GM19240 (cell line): ENCODE results near the gene HINT3.
"Not testable (repeated sequence)": the region's sequence is repeated elsewhere in the genome, so short reads cannot be mapped to it uniquely, and the experiment has no call there.

ENCODE experiments used
- DNase-seq: peaks from one replicate; pipeline ENCODE4 v3.0.0; 2011; ENCODE audit warnings: low spot score; ENCODE audit not compliant: insufficient read length

The HINT3 gene

GRCh38 chr6:125939791-125940190, 16.8 kb upstream of the HINT3 start:
- DNase-seq = no peak

GRCh38 chr6:125940247-125941041, 16.1 kb upstream of the HINT3 start:
- no peak for DNase-seq

DNA sequence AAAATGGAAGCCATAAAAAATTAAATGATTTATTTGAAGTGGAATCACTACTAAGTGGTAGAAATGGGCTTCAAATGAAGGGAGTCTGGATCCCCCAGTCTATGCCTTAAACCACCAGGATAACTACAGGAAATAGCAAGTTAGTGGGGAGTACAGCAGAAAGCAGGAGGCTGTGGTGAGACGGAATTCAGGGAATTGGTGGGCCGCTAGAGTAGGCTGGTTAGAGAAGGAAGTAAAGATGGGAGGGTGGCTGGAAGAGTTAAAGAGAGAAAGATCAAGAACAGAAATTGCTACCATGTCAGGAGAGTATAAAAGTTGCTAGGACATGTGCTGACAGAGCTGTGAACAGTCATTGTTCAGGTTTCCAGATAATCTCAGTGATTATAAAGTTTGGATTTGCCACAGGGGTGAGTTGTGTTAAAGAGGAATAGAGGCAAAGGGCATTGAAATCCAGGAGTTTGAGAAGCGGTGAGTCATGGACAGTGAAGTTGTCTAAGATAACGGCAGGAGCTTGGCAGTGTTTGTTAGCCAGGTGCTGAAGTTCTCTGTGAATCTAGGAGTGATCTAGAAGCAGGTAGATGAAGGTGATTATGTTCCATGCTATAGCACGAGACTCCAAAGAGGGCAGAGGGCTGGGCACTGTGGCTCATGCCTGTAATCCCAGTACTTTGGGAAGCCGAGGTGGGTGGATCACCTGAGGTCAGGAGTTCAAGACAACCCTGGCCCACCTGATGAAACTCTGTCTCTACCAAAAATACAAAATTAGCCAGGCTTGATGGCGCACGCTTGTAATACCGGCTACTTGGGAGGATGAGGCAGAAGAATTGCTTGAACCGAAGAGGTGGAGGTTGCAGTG, 13.7 kb upstream of the HINT3 start:
- DNase-seq = no peak

DNA sequence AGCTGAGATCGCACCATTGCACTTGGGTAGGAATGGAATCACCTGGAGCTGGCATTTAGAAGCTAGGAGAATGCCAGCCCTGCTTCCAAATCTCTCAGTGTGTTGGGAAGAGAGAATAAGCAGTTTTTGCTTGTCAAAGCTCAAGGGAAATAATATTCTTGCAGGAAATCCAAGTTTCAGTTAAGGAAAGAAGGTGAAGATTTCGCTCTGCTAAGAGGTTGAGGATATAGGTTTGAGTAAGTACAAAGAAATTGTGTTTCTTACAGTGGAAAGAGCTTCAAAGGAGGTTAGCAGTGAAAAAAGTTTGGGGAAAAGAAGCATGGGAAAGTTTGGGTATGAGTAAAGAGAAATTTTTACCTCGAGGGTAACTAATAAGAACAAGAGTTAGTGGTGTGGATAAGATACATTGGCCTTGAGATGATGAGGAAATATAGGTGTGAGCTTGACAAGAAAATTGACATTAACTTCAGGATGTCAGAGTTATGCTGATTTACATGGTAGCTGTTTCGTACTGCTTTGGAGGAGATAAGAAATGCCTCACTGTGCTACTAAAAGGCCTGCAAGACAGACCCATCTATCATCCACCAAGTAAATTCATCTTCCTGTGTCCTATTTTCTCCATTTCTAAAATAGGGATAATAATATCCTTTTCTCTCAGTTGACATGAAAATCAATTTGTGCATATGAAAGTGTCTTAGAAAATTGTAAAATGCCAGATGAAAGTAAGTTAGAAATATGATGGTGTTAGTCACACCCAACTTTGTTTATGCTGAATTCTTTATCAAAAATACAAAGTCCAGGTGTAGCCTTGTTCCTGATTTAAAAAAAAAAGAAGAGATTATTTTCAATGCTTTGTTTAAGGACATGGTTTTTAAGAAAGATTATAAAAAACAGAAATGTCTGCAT, 12.8 kb upstream of the HINT3 start:
- no peak for DNase-seq

- DNase-seq = no peak
These were observed 12.1 kb upstream of the HINT3 start for GRCh38 chr6:125944434-125944816.

DNA sequence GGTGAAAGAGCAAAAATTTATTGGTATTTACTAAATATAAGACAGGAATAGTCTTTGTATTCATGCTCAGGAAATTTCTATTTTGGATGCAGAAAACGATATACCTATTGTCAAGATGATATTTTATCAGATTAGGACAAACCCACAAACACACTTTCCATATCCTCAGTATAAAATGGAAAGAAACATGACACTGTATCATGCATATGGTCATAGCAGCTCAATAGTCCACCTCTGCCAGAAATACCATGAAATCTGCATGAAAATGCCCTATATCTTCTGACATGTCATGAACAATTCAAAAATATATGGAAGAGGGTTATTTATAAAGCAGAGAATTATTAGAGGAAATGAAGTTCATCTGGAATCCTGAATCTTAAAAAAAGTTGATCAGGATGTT, 11.7 kb upstream of the HINT3 start:
- DNase-seq = no peak

DNA sequence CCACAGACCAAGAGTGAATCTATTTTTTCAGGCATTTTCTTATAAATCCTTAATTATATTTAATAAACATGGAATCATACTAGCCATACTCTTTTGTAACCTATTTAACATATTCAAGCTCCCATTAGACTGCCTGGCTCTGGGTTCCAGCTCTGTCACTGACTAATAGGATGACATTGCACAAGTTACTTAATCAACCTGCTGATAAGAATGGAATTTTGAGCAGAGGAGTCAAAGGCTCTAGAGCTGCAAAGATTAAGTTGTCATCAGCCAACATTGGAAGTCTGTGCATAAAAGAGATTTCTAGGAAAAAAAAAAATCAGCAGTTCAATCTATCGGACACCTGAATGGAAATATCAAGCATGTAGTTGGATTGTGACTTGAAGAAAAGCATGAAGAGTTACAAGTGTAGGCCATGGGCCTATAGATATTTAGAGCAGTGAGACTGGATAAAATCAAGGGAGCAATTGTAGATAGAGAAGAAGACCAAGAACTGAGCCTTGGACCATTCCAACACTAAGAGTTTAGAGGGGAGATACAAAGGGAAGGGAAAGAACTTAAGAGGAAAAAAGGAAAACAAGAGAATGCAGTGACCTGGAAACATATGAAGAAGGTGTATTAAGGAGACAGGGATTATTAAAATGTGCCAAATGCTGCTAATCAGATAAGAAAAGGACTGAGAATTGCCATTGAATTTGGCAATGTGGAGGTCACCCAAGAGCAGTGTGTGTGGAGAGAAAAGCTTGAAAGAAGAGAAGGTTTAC, 11.0 kb upstream of the HINT3 start:
- no peak for DNase-seq

GRCh38 chr6:125947615-125948014, 9.0 kb upstream of the HINT3 start:
- DNase-seq = no peak

GRCh38 chr6:125948455-125948854, 8.1 kb upstream of the HINT3 start:
- DNase-seq = no peak

GRCh38 chr6:125949069-125949468, 7.5 kb upstream of the HINT3 start:
- DNase-seq = no peak

DNA sequence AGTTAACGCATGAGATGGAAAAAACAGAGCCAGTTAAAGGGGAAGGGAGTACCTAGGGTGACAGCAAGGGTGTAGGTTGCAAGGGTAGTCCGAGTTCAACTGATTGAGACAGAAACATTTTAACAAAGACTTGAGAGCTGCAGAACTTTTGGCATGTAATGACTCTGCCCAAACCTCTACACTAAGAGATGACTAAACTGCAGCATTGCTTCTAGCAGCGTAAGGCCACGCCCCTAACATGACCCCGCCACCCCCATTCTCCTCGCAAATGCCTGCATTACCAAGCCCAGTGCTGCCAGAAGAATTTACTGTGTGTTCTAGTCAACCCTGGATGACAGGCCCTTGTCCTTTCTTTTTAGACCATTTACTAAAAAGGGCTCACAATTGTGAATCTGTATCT, 6.3 kb upstream of the HINT3 start:
- no peak for DNase-seq

DNA sequence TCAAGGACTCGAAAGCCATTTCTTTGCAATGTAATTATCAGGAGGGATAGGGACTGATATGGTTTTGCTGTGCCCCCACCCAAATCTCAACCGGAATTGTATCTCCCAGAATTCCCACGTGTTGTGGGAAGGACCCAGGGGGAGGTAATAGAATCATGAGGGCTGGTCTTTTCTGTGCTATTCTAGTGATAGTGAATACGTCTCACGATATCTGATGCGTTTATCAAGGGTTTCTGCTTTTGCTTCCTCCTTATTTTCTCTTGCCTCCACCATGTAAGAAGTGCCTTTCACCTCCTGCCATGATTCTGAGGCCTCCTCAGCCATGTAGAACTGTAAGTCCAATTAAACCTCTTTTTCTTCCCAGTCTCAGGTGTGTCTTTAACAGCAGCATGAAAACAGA, 5.9 kb upstream of the HINT3 start:
- not testable (repeated sequence) for DNase-seq

- DNase-seq = no peak
These were observed 5.2 kb upstream of the HINT3 start for GRCh38 chr6:125951323-125951722.

- no peak for DNase-seq
These were observed 3.6 kb upstream of the HINT3 start for GRCh38 chr6:125952764-125953501.

DNA sequence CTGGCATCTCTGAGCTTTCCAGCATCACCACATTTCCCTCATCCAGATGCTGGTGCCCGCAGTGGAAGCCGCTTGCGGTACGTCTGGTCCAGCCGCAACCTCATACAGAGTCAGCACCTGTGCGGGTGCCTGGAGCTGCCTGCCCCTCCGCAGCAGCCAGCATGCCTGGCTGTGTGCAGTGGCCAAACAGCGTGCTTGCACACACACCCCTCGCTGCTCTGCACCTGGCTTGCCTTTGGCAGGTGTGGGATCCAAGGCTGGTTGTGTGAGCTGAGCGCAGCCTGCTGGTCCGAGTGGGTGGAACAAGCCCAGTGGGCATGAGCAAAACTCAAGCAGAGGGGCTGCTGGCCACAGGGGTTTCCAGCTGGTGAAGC, 3.1 kb upstream of the HINT3 start:
- no peak for DNase-seq

- DNase-seq = no peak
These were observed 1.7 kb upstream of the HINT3 start for GRCh38 chr6:125954735-125955339.

GRCh38 chr6:125955973-125956372, 597 bp upstream of the HINT3 start:
- no peak for DNase-seq

GRCh38 chr6:125957391-125957693, 772 bp downstream of the HINT3 start:
- DNase-seq = no peak

GRCh38 chr6:125957845-125958244, 1.3 kb downstream of the HINT3 start:
- DNase-seq = no peak

DNA sequence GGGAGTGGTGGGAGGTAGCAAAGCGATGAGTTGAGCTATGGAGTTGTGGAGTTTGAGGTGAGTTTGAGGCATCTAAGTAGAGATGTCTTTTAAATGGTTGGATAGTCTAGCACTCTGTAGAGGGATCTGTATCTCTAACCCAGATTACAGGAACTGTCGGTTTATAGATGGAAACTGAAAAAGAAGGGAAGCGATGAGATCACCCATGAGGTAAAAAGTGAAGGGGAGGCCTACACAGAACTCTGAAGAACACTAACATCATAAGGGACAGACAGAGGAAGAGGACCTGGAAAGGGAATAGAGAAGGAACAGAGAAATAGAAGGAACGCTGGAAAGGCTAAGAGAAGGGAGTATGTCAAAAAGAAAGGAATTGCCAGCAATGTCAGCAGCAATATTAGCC, 2.5 kb downstream of the HINT3 start:
- DNase-seq = no peak
